SK-N-SH (cell line): ENCODE results near the gene FFAR4. TPM values are rescaled to one million over a fixed set of nuclear protein-coding genes. Genes with fewer than 3 reads are reported as not detected.
A peak's percentile ranks its signal among the peaks of the same experiment; 100 is the strongest.

ENCODE experiments used
- CTCF ChIA-PET: fragments of 300-600, 350-600 bp; formaldehyde crosslinking; extraction: SDS; loops from one replicate; lab custom pipeline; 2021; lab: Yijun Ruan, JAX
- POLR2A ChIA-PET: fragments of 350-600 bp; sonication (Branson Sonifier 250); formaldehyde crosslinking; extraction: SDS; loops from one replicate; lab custom pipeline; 2020; ENCODE audit warnings: antibody characterized with exemption, inconsistent platforms; lab: Yijun Ruan, JAX
- DNase-seq: peaks from one replicate; pipeline ENCODE4 v3.0.0; 2012
- H2AFZ ChIP-seq: fragments of 200-600 bp; sonication (generic); 2 replicates; pipeline ENCODE4 v1.8.1; 2016; ENCODE audit warnings: antibody characterized with exemption, mild to moderate bottlenecking, low read depth
- H3F3A ChIP-seq: fragments of 200-600 bp; sonication (generic); replicated peaks from 2 replicates; pipeline ENCODE3; 2016; ENCODE audit warnings: antibody characterized with exemption, mild to moderate bottlenecking; ENCODE audit not compliant: insufficient read depth
- H3K27ac ChIP-seq, 2 experiments: fragments of 200-500 bp in 1 of 2; fragments of 200-600 bp in 1 of 2; sonication (Bioruptor generic) in 1 of 2; sonication (generic), shearing (Covaris generic) in 1 of 2; 2 replicates each; pipeline versions ENCODE4 v1.5.1 to v1.6.1; 2014 to 2016; ENCODE audit warnings: low read depth in 2 of 2, inconsistent platforms in 1 of 2, low read length in 1 of 2, mild to moderate bottlenecking in 1 of 2, mixed read lengths in 1 of 2
- H3K27me3 ChIP-seq: fragments of 200-600 bp; sonication (generic), shearing (Covaris generic); 2 replicates; pipeline ENCODE4 v1.6.1; 2016; ENCODE audit warnings: mixed run types; ENCODE audit not compliant: insufficient read depth
- H3K36me3 ChIP-seq, 2 experiments: fragments of 200-500 bp in 1 of 2; fragments of 200-600 bp in 1 of 2; sonication (Bioruptor generic) in 1 of 2; sonication (generic) in 1 of 2; replicated peaks in 1 of 2; 2 replicates each; pipeline versions ENCODE3 to v1.5.1; 2014 to 2016; ENCODE audit warnings: low read length in 1 of 2, mild to moderate bottlenecking in 1 of 2; ENCODE audit not compliant: insufficient read depth in 2 of 2, control insufficient read depth in 1 of 2
- H3K4me1 ChIP-seq, 2 experiments: fragments of 200-500 bp in 1 of 2; fragments of 200-600 bp in 1 of 2; sonication (Bioruptor generic) in 1 of 2; sonication (generic), shearing (Covaris generic) in 1 of 2; 2 replicates each; pipeline versions ENCODE4 v1.5.1 to v1.6.1; 2014 to 2016; ENCODE audit warnings: low read depth in 1 of 2, low read length in 1 of 2, mixed run types in 1 of 2; ENCODE audit not compliant: insufficient read depth in 2 of 2, control insufficient read depth in 1 of 2
- H3K4me2 ChIP-seq: fragments of 200-600 bp; sonication (generic), shearing (Covaris generic); 2 replicates; pipeline ENCODE4 v1.6.1; 2017; ENCODE audit warnings: mixed run types
- H3K4me3 ChIP-seq, 2 experiments: fragments of 200-500 bp in 1 of 2; fragments of 200-600 bp in 1 of 2; sonication (Bioruptor generic) in 1 of 2; sonication (generic), shearing (Covaris generic) in 1 of 2; 2 replicates each; pipeline versions ENCODE4 v1.5.1 to v1.8.1; 2014 to 2016; ENCODE audit warnings: low read depth in 2 of 2, inconsistent platforms in 1 of 2, low read length in 1 of 2, mild to moderate bottlenecking in 1 of 2, mixed read lengths in 1 of 2, moderate library complexity in 1 of 2
- H3K79me2 ChIP-seq: fragments of 200-600 bp; sonication (generic); 2 replicates; pipeline ENCODE4 v1.8.1; 2017; ENCODE audit warnings: mild to moderate bottlenecking; ENCODE audit not compliant: insufficient read depth
- H3K9ac ChIP-seq: fragments of 200-600 bp; sonication (generic); 2 replicates; pipeline ENCODE4 v1.6.1; 2017; ENCODE audit warnings: mixed run types
- H3K9me2 ChIP-seq: fragments of 200-600 bp; sonication (generic); 2 replicates; pipeline ENCODE4 v1.6.1; 2017; ENCODE audit warnings: mixed run types
- H3K9me3 ChIP-seq: fragments of 200-600 bp; sonication (generic); 2 replicates; pipeline ENCODE4 v1.6.1; 2017; ENCODE audit warnings: mixed run types, mild to moderate bottlenecking, moderate library complexity
- H4K20me1 ChIP-seq: fragments of 200-600 bp; sonication (generic); 2 replicates; pipeline ENCODE4 v1.6.1; 2017; ENCODE audit warnings: mild to moderate bottlenecking, mixed run types; ENCODE audit not compliant: insufficient read depth
- EP300 ChIP-seq, 2 experiments: IDR thresholded peaks; 2 replicates each; pipeline versions ENCODE4 v1.4.0 to v1.6.1; 2012; ENCODE audit warnings: borderline replicate concordance in 1 of 2, low read depth in 1 of 2, low read length in 1 of 2
- FOXM1 ChIP-seq: IDR thresholded peaks from 2 replicates; pipeline ENCODE4 v1.4.0; 2012; ENCODE audit warnings: low read depth, mild to moderate bottlenecking
- GATA2 ChIP-seq: sonication (generic); formaldehyde crosslinking; IDR thresholded peaks from 2 replicates; pipeline ENCODE4 v1.5.0; 2020; ENCODE audit warnings: mild to moderate bottlenecking, missing genetic modification reagents
- MXI1 ChIP-seq: IDR thresholded peaks from 2 replicates; pipeline ENCODE4 v1.6.1; 2012; ENCODE audit warnings: mild to moderate bottlenecking, low read depth, low read length, improper control_type of control experiment
- RAD21 ChIP-seq: IDR thresholded peaks from 2 replicates; pipeline ENCODE4 v1.6.1; 2012; ENCODE audit warnings: mild to moderate bottlenecking, low read length
- REST ChIP-seq: IDR thresholded peaks from 2 replicates; pipeline ENCODE4 v1.6.1; 2012; ENCODE audit warnings: mild to moderate bottlenecking, low read depth, low read length, moderate library complexity
- SMC3 ChIP-seq: IDR thresholded peaks from 2 replicates; pipeline ENCODE4 v1.6.1; 2012; ENCODE audit warnings: low read depth, low read length, improper control_type of control experiment
- USF1 ChIP-seq: IDR thresholded peaks from 2 replicates; pipeline ENCODE4 v1.4.0; 2012; ENCODE audit warnings: low read depth, borderline replicate concordance
- YY1 ChIP-seq: IDR thresholded peaks from 2 replicates; pipeline ENCODE4 v1.4.0; 2012; ENCODE audit warnings: low read depth, mild to moderate bottlenecking
- WGBS: methylation state at CpG from one replicate; pipeline ENCODE4 v1.1.6; 2017; ENCODE audit warnings: low lambda C conversion rate; 5-methylcytosine and 5-hydroxymethylcytosine counted together
- polyA plus RNA-seq, 3 experiments: library from polyadenylated mRNA; depleted of rRNA; stranded (reverse); fragments of >200 nt; gene quantifications; 2 replicates each; pipeline ENCODE4 v1.2.3, GENCODE V29; 2012
- TF ChIP-seq, protein P1 (sequence below): fragments of 200-600 bp; sonication (generic); IDR thresholded peaks from 2 replicates; pipeline ENCODE4 v1.6.1; 2017; ENCODE audit warnings: antibody characterized with exemption, mild to moderate bottlenecking, moderate library complexity

Gene FFAR4
- polyA plus RNA-seq, 1 of the 3 experiments (the other 2 are of a cell fraction): not detected

DNA sequence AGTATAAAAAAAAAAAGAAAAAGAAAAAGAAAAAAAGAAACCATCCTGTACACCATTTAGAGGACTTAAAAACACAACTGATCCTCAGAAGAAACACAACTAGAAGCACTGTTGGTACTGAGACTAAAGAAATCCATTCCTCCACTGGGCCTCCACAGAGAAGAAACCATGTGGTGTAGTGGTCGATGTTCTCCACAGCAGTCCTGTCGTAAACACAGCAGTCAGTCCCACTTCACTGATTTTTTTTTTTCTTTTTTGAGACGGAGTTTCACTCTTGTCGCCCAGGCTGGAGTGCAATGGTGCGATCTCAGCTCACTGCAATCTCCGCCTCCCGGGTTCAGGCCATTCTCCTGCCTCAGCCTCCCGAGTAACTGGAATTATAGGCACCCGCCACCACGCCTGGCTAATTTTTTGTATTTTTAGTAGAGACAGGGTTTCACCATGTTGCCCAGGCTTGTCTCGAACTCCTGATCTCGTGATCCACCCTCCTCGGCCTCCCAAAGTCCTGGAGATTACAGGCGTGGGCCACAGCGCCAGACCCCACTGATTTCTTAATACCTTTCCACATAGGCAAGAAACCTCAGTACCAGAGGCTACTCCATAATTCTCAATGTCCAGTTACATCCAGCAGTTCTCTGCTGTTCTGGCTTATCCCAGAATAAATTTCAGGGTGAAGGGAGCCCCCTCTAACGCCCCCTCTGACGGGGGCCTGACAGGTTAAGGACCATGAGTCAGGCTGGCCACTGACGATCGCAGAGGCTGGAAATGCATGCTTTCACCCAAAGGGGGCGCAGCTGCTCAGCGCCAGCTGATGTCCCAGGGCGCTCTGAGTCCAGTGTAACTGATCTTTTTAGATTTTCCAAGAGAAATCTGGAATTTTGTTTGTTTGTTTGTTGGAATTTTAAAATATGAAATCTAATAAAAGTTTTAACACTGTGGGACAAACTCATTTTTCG is 24.8 kb upstream of the FFAR4 start:
- Histone ChIP-seq H3K4me2 (peak overlapping the region; percentile 61), H3K9me3 (no peaks in the 10 kb centered on the region), H3K4me1 (peaks cover 0 to 8% of the 10 kb centered on the region in 2 experiments; a peak in 1 of 4 replicates), H3K9me2 (no peaks in the 10 kb centered on the region), H2AFZ (no peak overlapping the region), H3K36me3 (no peaks in the 10 kb centered on the region), H3K27me3 (no peaks in the 10 kb centered on the region), H3F3A (no peaks in the 10 kb centered on the region), H3K9ac (no peak overlapping the region), H3K27ac (no peak overlapping the region), H4K20me1 (no peaks in the 10 kb centered on the region), H3K79me2 (no peaks in the 10 kb centered on the region), H3K4me3 (peak overlapping the region; percentile 25 to 39)
- TF ChIP-seq, protein P1, sequence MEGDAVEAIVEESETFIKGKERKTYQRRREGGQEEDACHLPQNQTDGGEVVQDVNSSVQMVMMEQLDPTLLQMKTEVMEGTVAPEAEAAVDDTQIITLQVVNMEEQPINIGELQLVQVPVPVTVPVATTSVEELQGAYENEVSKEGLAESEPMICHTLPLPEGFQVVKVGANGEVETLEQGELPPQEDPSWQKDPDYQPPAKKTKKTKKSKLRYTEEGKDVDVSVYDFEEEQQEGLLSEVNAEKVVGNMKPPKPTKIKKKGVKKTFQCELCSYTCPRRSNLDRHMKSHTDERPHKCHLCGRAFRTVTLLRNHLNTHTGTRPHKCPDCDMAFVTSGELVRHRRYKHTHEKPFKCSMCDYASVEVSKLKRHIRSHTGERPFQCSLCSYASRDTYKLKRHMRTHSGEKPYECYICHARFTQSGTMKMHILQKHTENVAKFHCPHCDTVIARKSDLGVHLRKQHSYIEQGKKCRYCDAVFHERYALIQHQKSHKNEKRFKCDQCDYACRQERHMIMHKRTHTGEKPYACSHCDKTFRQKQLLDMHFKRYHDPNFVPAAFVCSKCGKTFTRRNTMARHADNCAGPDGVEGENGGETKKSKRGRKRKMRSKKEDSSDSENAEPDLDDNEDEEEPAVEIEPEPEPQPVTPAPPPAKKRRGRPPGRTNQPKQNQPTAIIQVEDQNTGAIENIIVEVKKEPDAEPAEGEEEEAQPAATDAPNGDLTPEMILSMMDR: peak; percentile 94
- peak; percentile 67 for TF ChIP-seq RAD21
- TF ChIP-seq FOXM1: no peak
- no peak for TF ChIP-seq GATA2 (CRISPR knock-in tag)
- TF ChIP-seq USF1: no peak
- no peak for TF ChIP-seq MXI1
- peak; percentile 48 for TF ChIP-seq SMC3
- TF ChIP-seq EP300 (IDR thresholded peaks at IDR 0.05; ENCODE audit: borderline replicate concordance in 1 of 2, low read depth in 1 of 2, low read length in 1 of 2): no peak
- no peak for TF ChIP-seq YY1
- no peak for TF ChIP-seq REST
- WGBS: 41% methylated on average over 23 of the region's 23 CpGs
- POLR2A ChIA-PET: no interaction called here
- CTCF ChIA-PET: interaction anchor here (0.6 to 3.5 kb wide), 25 partner anchors 9 to 416 kb away, joined by 3 to 31 read pairs (median 4); partner anchors contain the start of genes FRA10AC1 and LGI1
- peak; percentile 67 for DNase-seq
